Liver (tissue), 9 donors: Measurements from ENCODE around the gene NFATC4. TPM values are rescaled to one million over a fixed set of nuclear protein-coding genes. Genes with fewer than 3 reads are reported as not detected.

Experiments
- DNase-seq: peaks from one replicate; pipeline ENCODE4 v3.0.0-alpha.2; 2017; ENCODE audit warnings: low spot score
- H3K27ac ChIP-seq, 2 donors: one replicate each; pipeline ENCODE4 v1.7.0; 2013; ENCODE audit warnings: inconsistent platforms in 2 of 2, low read length in 2 of 2, control low read depth in 1 of 2, low read depth in 1 of 2, mild to moderate bottlenecking in 1 of 2
- H3K27me3 ChIP-seq, 4 donors: one replicate each; pipeline versions ENCODE4 v1.6.1 to v1.7.0; 2013; ENCODE audit warnings: low read length in 3 of 4, inconsistent platforms in 1 of 4, mild to moderate bottlenecking in 1 of 4, moderate library complexity in 1 of 4; ENCODE audit not compliant: control insufficient read depth in 4 of 4, insufficient read depth in 4 of 4
- H3K36me3 ChIP-seq, 4 donors: one replicate each; pipeline versions ENCODE4 v1.6.1 to v1.7.0; 2013; ENCODE audit warnings: low read length in 3 of 4, mild to moderate bottlenecking in 3 of 4, low read depth in 1 of 4, moderate library complexity in 1 of 4; ENCODE audit not compliant: control insufficient read depth in 4 of 4, insufficient read depth in 3 of 4
- H3K4me1 ChIP-seq, 4 donors: one replicate each; pipeline versions ENCODE4 v1.6.1 to v1.7.0; 2013; ENCODE audit warnings: low read length in 3 of 4, mild to moderate bottlenecking in 3 of 4, moderate library complexity in 1 of 4; ENCODE audit not compliant: control insufficient read depth in 4 of 4, insufficient read depth in 4 of 4
- H3K4me3 ChIP-seq, 3 donors: one replicate each; pipeline versions ENCODE4 v1.6.1 to v1.7.0; 2013; ENCODE audit warnings: low read length in 3 of 3, control low read depth in 1 of 3, low read depth in 1 of 3, mild to moderate bottlenecking in 1 of 3
- H3K9ac ChIP-seq, 2 donors: one replicate each; pipeline ENCODE4 v1.7.0; 2013; ENCODE audit warnings: low read length in 2 of 2, mild to moderate bottlenecking in 2 of 2, moderate library complexity in 2 of 2, control low read depth in 1 of 2, low read depth in 1 of 2
- H3K9me3 ChIP-seq, 4 donors: one replicate each; pipeline versions ENCODE4 v1.6.1 to v1.7.0; 2013; ENCODE audit warnings: low read length in 3 of 4; ENCODE audit not compliant: control insufficient read depth in 4 of 4
- FOXA1 ChIP-seq: IDR thresholded peaks from 2 replicates; pipeline ENCODE4 v1.6.1; 2016; ENCODE audit warnings: antibody characterized with exemption
- RXRA ChIP-seq, 2 donors: IDR thresholded peaks; 2 replicates each; pipeline ENCODE4 v1.6.1; 2017 to 2018; ENCODE audit warnings: antibody characterized with exemption in 2 of 2, mild to moderate bottlenecking in 1 of 2
- TAF1 ChIP-seq: conservative IDR thresholded peaks from 2 replicates; pipeline ENCODE4 v1.6.1; 2016; ENCODE audit warnings: antibody characterized with exemption, mild to moderate bottlenecking
- YY1 ChIP-seq: IDR thresholded peaks from 2 replicates; pipeline ENCODE4 v1.6.1; 2016; ENCODE audit warnings: antibody characterized with exemption, mild to moderate bottlenecking
- WGBS: extraction: QIAGEN DNeasy Blood & Tissue Kit; methylation state at CpG from one replicate; pipeline ENCODE4 v1.1.7; 2013; 5-methylcytosine and 5-hydroxymethylcytosine counted together
- polyA plus RNA-seq, 2 donors: library from polyadenylated mRNA; stranded (reverse) in 1 of 2; unstranded in 1 of 2; fragments of 200-250 nt in 1 of 2; fragments of >200 nt in 1 of 2; fragmentation: Nextera tagmentation in 1 of 2; extraction: Ambion mirVana in 1 of 2; gene quantifications; one replicate each; pipeline versions ENCODE4 v1.2.1 to v1.2.3, GENCODE V29; 2013 to 2015
- total RNA-seq, 2 donors: library from RNA; depleted of rRNA; stranded (reverse); fragments of >200 nt; gene quantifications; one replicate each; pipeline ENCODE4 v1.2.3, GENCODE V29; 2014
- TF ChIP-seq, protein P1 (sequence below): IDR thresholded peaks from 2 replicates; pipeline ENCODE4 v1.6.1; 2016; ENCODE audit warnings: antibody characterized with exemption
- TF ChIP-seq, protein P2 (sequence below): fragments of 150-350 bp; IDR thresholded peaks from 2 replicates; pipeline ENCODE4 v1.5.1; 2017; ENCODE audit warnings: improper control_type of control experiment, low read depth, low read length; ENCODE audit not compliant: missing input control
- TF ChIP-seq, protein P3 (sequence below): IDR thresholded peaks from 2 replicates; pipeline ENCODE4 v1.6.1; 2016; ENCODE audit warnings: antibody characterized with exemption, mild to moderate bottlenecking
- donor health status: healthy.
- donor health status: healthy.
- donor health status: healthy.
- donor health status: healthy.
- donor health status: healthy.

NFATC4 gene
- total and polyA plus RNA-seq, 4 donors = 1.0 to 3.6 (median 1.8) TPM

DNA sequence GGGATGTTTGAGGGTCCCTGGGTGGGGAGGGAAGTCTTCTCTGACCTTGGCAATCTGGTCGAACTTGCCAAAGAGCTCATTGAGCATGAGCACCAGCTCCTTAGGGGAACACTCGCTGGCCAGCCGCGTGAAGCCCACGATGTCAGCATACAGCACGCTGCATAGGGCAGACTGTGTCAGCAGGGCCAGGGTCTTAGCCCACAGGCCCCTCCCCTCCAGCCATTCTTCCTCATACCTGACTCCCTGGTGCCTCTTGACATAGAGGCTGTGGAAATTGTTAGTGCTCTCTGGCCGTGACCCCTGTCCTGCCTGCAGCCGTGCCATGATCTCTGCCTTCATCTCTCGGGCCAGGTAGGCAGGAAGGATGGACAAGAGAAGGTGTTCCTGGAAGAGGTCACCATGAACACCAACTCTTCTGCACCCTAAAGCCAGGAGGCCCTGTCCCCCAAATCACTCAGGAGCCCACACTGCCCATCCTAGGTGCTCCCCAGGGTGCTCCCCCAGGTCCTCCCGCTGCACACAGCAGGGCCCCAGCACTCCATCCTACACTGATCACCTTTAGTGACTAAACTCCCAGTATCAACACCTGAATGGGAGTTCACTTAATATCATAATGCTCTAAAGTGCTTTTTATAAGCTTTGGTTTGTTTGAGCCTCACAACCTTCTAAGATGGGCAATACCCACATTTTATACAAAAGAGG lies 36.9 kb upstream of the NFATC4 start:
- Histone ChIP-seq H3K27me3 (no peaks in the 10 kb centered on the region), H3K4me3 (no peak overlapping the region), H3K9ac (no peak overlapping the region), H3K4me1 (peaks cover 9 to 46% (median 22%) of the 10 kb centered on the region in 4 donors), H3K9me3 (no peaks in the 10 kb centered on the region), H3K27ac (no peak overlapping the region), H3K36me3 (no peaks in the 10 kb centered on the region)
- TF ChIP-seq, protein P1, sequence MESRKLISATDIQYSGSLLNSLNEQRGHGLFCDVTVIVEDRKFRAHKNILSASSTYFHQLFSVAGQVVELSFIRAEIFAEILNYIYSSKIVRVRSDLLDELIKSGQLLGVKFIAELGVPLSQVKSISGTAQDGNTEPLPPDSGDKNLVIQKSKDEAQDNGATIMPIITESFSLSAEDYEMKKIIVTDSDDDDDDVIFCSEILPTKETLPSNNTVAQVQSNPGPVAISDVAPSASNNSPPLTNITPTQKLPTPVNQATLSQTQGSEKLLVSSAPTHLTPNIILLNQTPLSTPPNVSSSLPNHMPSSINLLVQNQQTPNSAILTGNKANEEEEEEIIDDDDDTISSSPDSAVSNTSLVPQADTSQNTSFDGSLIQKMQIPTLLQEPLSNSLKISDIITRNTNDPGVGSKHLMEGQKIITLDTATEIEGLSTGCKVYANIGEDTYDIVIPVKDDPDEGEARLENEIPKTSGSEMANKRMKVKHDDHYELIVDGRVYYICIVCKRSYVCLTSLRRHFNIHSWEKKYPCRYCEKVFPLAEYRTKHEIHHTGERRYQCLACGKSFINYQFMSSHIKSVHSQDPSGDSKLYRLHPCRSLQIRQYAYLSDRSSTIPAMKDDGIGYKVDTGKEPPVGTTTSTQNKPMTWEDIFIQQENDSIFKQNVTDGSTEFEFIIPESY = no peak
- TF ChIP-seq, protein P2, sequence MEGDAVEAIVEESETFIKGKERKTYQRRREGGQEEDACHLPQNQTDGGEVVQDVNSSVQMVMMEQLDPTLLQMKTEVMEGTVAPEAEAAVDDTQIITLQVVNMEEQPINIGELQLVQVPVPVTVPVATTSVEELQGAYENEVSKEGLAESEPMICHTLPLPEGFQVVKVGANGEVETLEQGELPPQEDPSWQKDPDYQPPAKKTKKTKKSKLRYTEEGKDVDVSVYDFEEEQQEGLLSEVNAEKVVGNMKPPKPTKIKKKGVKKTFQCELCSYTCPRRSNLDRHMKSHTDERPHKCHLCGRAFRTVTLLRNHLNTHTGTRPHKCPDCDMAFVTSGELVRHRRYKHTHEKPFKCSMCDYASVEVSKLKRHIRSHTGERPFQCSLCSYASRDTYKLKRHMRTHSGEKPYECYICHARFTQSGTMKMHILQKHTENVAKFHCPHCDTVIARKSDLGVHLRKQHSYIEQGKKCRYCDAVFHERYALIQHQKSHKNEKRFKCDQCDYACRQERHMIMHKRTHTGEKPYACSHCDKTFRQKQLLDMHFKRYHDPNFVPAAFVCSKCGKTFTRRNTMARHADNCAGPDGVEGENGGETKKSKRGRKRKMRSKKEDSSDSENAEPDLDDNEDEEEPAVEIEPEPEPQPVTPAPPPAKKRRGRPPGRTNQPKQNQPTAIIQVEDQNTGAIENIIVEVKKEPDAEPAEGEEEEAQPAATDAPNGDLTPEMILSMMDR = no peak
- TF ChIP-seq YY1 = no peak
- WGBS = 93% methylated on average over 10 of the region's 10 CpGs
- no peak for DNase-seq

DNA sequence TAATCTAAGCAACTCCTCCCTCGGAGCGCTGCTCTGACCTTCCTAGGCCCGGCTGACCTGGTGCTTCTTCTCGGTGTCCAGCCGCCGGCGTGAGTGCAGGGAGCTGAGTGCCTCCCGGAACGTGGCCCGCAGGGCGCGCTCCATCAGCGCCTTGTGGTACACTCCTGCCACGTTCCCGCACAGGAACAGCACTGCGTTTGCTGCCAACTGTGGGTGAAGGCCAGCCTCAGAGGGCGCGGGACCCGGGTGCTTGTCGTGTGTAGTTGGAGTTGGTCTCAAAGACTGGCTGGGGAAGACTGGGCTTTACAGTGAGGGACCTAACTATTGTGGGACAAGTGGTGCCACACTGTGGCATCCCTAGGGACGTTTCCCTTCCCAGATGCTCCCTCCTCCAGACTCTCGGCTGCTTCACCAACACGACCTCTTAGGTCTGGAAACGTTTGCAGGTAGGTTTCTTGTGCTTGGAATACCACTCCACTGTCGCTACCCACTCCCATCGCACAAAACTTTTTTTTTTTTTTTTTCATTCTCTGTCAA lies 36.2 kb upstream of the NFATC4 start:
- Histone ChIP-seq H3K9ac (no peak overlapping the region), H3K27ac (no peak overlapping the region), H3K27me3 (no peaks in the 10 kb centered on the region), H3K4me3 (no peak overlapping the region), H3K9me3 (no peaks in the 10 kb centered on the region), H3K4me1 (peaks cover 9 to 46% (median 22%) of the 10 kb centered on the region in 4 donors), H3K36me3 (no peaks in the 10 kb centered on the region)
- 53% methylated on average over 26 of the region's 26 CpGs for WGBS
- DNase-seq = no peak
- no peak for TF ChIP-seq RXRA (IDR thresholded peaks at IDR 0.05)
- TF ChIP-seq YY1 = no peak
- no peak for TF ChIP-seq TAF1
- TF ChIP-seq FOXA1 = no peak
- TF ChIP-seq, protein P1 = no peak
- TF ChIP-seq, protein P3, sequence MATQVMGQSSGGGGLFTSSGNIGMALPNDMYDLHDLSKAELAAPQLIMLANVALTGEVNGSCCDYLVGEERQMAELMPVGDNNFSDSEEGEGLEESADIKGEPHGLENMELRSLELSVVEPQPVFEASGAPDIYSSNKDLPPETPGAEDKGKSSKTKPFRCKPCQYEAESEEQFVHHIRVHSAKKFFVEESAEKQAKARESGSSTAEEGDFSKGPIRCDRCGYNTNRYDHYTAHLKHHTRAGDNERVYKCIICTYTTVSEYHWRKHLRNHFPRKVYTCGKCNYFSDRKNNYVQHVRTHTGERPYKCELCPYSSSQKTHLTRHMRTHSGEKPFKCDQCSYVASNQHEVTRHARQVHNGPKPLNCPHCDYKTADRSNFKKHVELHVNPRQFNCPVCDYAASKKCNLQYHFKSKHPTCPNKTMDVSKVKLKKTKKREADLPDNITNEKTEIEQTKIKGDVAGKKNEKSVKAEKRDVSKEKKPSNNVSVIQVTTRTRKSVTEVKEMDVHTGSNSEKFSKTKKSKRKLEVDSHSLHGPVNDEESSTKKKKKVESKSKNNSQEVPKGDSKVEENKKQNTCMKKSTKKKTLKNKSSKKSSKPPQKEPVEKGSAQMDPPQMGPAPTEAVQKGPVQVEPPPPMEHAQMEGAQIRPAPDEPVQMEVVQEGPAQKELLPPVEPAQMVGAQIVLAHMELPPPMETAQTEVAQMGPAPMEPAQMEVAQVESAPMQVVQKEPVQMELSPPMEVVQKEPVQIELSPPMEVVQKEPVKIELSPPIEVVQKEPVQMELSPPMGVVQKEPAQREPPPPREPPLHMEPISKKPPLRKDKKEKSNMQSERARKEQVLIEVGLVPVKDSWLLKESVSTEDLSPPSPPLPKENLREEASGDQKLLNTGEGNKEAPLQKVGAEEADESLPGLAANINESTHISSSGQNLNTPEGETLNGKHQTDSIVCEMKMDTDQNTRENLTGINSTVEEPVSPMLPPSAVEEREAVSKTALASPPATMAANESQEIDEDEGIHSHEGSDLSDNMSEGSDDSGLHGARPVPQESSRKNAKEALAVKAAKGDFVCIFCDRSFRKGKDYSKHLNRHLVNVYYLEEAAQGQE = no peak
